22Rv1 (cell line): Measurements from ENCODE around the gene BCL2L11.

Experiments used
- H3K27ac ChIP-seq: fragments of 450-650 bp; 2 replicates; pipeline ENCODE4 v1.5.1; 2017
- CTCF ChIP-seq: fragments of 450-650 bp; IDR thresholded peaks from 2 replicates; pipeline ENCODE4 v1.5.1; 2017; ENCODE audit warnings: mild to moderate bottlenecking
- ZFX ChIP-seq: fragments of 450-650 bp; IDR thresholded peaks from 2 replicates; pipeline ENCODE4 v1.6.1; 2017; ENCODE audit warnings: antibody characterized with exemption, borderline replicate concordance

Gene BCL2L11

GRCh38 chr2:111204706-111205105 is 84.0 kb downstream of the BCL2L11 start:
- TF ChIP-seq ZFX (no peak), CTCF (no peak)
- H3K27ac ChIP-seq, result no peak overlapping the region

- no peak for TF ChIP-seq ZFX
- no peak for TF ChIP-seq CTCF
- no peak overlapping the region for H3K27ac ChIP-seq
These were observed 85.1 kb downstream of the BCL2L11 start for GRCh38 chr2:111205774-111206173.

GRCh38 chr2:111207851-111208250 is 87.1 kb downstream of the BCL2L11 start:
- no peak for TF ChIP-seq ZFX
- TF ChIP-seq CTCF, result no peak
- no peak overlapping the region for H3K27ac ChIP-seq

- TF ChIP-seq ZFX (no peak), CTCF (no peak)
These were observed 87.9 kb downstream of the BCL2L11 start for GRCh38 chr2:111208639-111209038.

GRCh38 chr2:111209045-111209514 is 88.4 kb downstream of the BCL2L11 start:
- H3K27ac ChIP-seq, result no peak overlapping the region
- TF ChIP-seq CTCF (no peak), ZFX (no peak)

More at GRCh38 chr2:111208639-111209038, 87.9 kb downstream of the BCL2L11 start:
- H3K27ac ChIP-seq, result no peak overlapping the region

GRCh38 chr2:111210036-111210435 is 89.3 kb downstream of the BCL2L11 start:
- TF ChIP-seq ZFX (no peak), CTCF (no peak)
- H3K27ac ChIP-seq, result no peak overlapping the region

GRCh38 chr2:111213877-111214276 is 93.2 kb downstream of the BCL2L11 start:
- TF ChIP-seq ZFX, result no peak
- no peak for TF ChIP-seq CTCF
- no peak overlapping the region for H3K27ac ChIP-seq
